Smooth muscle cell of trachea (primary cell): Measurements from ENCODE around the gene PLEKHG3. TPM values are rescaled to one million over a fixed set of nuclear protein-coding genes. Genes with fewer than 3 reads are reported as not detected.

ENCODE experiments used
- total RNA-seq: library from RNA; depleted of rRNA; stranded (reverse); fragments of >200 nt; gene quantifications from 2 replicates; pipeline ENCODE4 v1.2.1, GENCODE V29; 2014

Gene PLEKHG3
- 0.87 and 1.5 TPM in 2 replicates for total RNA-seq

GRCh38 chr14:64704143-64704742 is at the start of gene PLEKHG3:
TSS of gene PLEKHG3 (plus strand) at chr14:64704424. CDS start at chr14:64727632, 23,208 bp downstream.

Other genes with a start within 250 kb of the PLEKHG3 start
- gene AKAP5, start 238.9 kb upstream of the PLEKHG3 start, total RNA-seq = 0.17 and 0.29 TPM in 2 replicates
- 5.7 and 7.8 TPM in 2 replicates for gene ZBTB25, start 200.6 kb upstream of the PLEKHG3 start, total RNA-seq
- 36.9 and 41.2 TPM in 2 replicates for gene ZBTB1, start 199.7 kb upstream of the PLEKHG3 start, total RNA-seq
- 2.5 and 2.8 TPM in 2 replicates for gene HSPA2, start 163.7 kb upstream of the PLEKHG3 start, total RNA-seq
- gene PPP1R36, start 154.5 kb upstream of the PLEKHG3 start, total RNA-seq = 1.2 TPM in 1 of 2 replicates, not detected in the other
- gene SPTB, start 175.5 kb downstream of the PLEKHG3 start, total RNA-seq = under 0.01 TPM in 1 of 2 replicates, not detected in the other
- gene CHURC1, start 210.0 kb downstream of the PLEKHG3 start, total RNA-seq = 54.6 and 75.6 TPM in 2 replicates
- gene GPX2, start 238.3 kb downstream of the PLEKHG3 start, total RNA-seq = not detected in 2 replicates